Left ventricle myocardium superior (tissue), 1 donor: ENCODE measurements around the gene GTF2F1. TPM values are rescaled to one million over a fixed set of nuclear protein-coding genes. Genes with fewer than 3 reads are reported as not detected.
"Not testable (repeated sequence)": the region's sequence is repeated elsewhere in the genome, so short reads cannot be mapped to it uniquely, and the experiment has no call there.

Source experiments
- ATAC-seq: fragments of 200-7000 bp; cut with Tn5 transposase; one replicate; pipeline ENCODE4 v1.9.1; 2020; ENCODE audit warnings: mild to moderate bottlenecking, moderate library complexity
- DNase-seq: peaks from one replicate; pipeline ENCODE4 v3.0.0-alpha.2; 2020
- intact Hi-C: fragments of 100-400 bp; cut with micrococcal nuclease; formaldehyde crosslinking; loops from one replicate; pipeline ENCODE4 v1.11.0; 2022
- total RNA-seq: library from RNA; stranded (reverse); fragmentation: NEBNext Ultra II Directional; extraction: Animal tissue kit (Norgen Biotek cat#: 25700); gene quantifications from one replicate; pipeline ENCODE4 v1.2.1, GENCODE V29; 2021
- donor health status: DM: no; HTN: yes; CAD: no; lungs with severe emphysema.

The GTF2F1 gene
- total RNA-seq, 1 donor from 2014 or later: 30.9 TPM

DNA sequence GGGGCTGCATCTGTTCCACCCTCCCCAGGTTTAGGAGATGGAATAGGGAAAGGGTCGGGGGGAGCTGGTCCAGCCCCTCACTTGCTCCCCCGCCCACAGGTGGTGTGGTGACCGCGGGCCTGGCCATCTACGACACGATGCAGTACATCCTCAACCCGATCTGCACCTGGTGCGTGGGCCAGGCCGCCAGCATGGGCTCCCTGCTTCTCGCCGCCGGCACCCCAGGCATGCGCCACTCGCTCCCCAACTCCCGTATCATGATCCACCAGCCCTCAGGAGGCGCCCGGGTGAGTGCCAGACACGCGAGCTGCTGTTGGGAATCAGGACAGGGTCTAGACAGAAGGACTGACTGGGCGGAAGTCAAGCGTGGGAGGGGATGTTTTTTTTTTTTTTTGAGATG lies 28.6 kb downstream of the GTF2F1 start:
- intact Hi-C loops: no loop called here
- DNase-seq: no peak
- no peak for ATAC-seq

DNA sequence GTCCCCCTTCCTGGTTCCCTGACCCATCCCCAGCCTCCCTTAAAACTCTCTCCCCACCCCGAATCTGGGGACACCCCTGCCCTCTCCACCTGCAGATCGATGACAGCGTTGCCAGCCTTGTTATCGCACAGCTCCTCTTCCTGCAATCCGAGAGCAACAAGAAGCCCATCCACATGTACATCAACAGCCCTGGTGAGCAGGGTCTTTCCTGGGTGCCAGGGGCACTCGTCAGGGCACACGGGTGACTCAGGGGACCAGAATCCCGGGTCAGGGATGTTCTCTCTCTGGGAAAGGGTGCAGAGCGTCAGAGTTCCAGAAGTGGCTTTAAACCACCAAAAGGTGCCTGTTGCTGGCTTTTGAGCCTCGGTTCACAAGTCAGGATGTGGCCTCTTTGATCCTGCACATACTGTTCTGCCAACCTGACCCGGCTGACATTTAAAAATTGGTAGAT lies 30.6 kb downstream of the GTF2F1 start:
- no peak for DNase-seq
- intact Hi-C loops: no loop called here
- no peak for ATAC-seq

DNA sequence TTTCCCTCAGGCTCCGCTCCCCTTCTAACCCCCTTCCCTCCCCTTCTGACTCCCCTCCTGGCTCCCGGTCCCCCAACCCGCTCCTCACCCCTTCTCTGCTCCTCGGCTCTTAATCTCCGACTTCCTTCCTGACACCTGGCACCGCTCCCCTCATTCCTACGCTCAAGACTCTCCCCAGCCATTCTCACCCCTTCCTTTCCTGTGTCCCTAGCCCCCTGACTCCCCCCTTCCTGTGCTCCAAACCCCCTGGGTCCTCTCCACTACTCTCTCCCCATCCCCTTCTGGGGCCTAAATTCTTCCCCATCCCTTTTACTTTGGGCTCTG lies 31.0 kb downstream of the GTF2F1 start:
- intact Hi-C loops: no loop called here
- DNase-seq (no peak), ATAC-seq (no peak)

DNA sequence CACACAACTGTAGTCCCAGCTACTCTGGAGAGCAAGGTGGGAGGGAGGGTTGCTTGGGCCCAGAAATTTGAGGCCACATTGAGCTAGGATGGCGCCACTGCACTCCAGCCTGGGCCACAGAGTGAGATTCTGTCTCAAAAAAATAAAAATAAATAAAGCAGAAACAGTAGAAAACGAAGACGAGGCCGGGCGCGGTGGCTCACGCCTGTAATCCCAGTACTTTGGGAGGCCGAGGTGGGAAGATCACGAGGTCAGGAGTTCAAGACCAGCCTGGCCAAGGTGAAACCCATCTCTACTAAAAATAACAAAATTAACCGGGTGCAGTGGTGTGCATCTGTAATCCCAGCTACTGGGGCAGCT lies 32.1 kb downstream of the GTF2F1 start:
- DNase-seq, ATAC-seq, intact Hi-C loops: not testable (repeated sequence)

DNA sequence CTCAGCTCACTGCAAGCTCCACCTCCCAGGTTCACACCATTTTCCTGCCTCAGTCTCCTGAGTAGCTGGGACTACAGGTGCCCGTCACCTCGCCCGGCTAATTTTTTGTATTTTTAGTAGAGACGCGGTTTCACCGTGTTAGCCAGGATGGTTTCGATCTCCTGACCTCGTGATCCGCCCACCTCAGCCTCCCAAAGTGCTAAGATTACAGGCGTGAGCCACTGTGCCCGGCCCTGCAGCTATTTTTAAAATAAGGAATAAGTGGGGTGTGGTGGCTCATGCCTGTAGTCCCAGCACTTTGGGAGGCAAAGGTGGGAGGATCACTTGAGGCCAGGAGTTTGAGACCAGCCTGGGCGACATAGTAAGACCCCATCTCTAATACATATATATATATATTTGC lies 32.5 kb downstream of the GTF2F1 start:
- intact Hi-C loops, DNase-seq, ATAC-seq: not testable (repeated sequence)

DNA sequence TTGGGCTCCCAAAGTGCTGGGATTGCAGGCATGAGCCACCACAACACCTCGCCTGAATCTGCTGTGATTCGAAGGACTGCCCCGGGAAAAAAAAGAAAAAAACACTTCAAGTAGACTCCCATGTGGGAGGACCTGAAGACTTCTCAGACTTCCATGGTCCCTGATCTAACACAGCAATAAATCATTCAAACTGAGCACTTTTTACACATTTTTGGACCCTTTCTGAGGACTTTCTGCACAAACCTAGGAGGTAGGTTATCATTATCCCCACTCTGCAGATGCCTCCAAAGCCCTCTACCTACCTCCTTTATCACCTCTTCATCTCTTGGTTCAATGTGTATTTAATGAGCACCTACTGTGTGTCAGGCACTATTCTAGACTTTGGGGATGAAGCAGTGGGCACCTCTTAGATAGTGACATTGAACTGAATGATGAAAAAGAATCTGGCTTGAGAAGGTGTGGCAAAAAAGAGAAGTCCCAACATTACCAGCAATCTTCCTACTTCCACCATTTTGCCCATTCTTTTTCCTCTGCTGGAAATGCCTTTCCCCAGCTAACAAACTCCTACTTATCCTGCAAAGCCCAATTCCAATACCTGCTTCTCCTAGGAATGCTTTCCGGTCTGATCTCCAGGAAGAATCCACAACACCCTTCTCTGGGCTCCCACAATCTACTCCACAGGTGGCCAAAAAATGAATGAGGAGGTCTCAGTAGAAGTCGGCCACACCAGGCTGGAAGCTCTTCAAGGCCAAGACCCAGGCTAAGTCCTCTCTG lies 33.2 kb downstream of the GTF2F1 start:
- ATAC-seq: no peak
- intact Hi-C loops: no loop called here

DNA sequence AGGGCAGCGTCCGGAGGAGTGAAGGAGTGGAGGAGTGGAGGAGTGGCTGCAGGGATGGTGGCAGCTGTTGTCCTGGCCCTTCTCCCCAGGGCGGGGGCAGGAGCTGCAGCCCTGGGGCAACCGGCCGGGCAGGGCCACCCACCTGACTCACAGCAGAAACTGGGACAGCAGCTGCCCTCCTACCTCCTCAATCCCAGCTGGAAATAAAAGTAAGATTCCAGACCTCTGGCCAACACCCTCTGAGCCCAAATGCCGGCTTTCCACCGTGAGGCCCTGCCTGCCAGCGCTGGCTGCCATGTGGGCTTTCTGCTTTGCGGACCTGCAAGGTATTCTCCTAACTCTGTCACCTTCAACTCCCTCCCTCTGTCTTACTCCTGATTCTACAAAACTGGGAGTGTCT lies 35.0 kb downstream of the GTF2F1 start:
- intact Hi-C loops: no loop called here
- ATAC-seq: no peak
- no peak for DNase-seq

More for the DNA sequence above, 33.2 kb downstream of the GTF2F1 start:
- DNase-seq: no peak

DNA sequence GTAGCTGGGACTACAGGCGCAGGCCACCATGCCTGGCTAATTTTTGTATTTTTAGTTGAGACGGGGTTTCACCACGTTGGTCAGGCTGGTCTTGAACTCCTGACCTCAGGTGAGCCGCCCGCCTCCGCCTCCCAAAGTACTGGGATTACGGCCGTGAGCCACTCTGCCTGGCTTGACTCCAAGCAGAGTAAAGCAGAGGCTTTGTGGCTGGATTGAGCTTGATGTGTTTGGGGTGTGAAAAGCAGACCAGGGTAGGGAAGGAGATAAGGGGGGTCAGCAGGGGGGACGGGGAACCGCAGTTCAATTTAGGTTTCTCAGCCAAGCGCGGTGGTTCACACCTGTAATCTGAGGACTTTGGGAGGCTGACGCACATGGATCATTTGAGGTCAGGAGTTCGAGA lies 35.8 kb downstream of the GTF2F1 start:
- ATAC-seq: no peak
- no peak for DNase-seq
- intact Hi-C loops: no loop called here

DNA sequence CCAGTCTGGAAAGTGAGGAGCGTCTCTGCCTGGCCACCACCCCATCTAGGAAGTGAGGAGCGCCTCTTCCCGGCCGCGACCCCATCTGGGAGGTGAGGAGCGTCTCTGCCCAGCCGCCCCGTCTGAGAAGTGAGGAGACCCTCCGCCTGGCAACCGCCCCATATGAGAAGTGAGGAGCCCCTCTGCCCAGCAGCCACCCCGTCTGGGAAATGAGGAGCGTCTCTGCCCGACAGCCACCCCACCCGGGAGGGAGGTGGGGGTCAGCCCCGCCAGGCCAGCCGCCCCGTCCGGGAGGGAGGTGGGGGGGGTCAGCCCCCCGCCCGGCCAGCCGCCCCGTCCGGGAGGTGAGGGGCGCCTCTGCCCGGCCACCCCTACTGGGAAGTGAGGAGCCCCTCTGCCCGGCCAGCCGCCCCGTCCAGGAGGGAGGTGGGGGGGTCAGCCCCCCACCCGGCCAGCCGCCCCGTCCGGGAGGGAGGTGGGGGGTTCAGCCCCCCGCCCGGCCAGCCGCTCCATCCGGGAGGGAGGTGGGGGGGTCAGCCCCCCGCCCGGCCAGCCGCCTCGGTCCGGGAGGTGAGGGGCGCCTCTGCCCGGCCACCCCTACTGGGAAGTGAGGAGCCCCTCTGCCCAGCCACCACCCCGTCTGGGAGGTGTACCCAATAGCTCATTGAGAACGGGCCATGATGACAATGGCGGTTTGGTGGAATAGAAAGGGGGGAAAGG lies 37.5 kb downstream of the GTF2F1 start:
- intact Hi-C loops, DNase-seq, ATAC-seq: not testable (repeated sequence)

DNA sequence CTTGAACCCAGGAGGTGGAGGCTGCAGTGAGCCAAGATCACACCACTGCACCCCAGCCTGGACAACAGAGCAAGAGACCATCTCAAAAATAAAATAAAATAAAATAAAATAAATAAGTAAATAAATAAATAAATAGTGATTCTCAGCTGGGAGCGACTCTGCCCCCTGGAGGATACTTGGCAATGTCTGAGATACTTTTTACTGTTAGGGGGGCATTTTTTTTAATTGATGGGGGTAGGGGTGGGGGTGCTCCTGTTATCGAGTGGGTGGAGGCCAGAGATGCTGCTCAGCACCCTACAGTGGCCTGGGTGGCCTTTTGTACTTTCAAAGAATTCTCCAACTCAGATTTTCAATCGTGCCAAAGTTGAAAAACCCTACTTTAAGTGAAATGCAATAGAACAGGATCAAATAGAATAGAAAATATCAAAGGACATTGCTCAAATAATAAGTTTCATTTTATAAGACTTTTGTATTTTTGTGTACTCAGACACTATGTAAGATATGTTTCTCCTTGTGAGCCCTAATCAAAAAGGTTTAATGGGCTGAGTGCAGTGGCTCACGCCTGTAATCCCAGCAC lies 38.8 kb downstream of the GTF2F1 start:
- DNase-seq (no peak), ATAC-seq (no peak)
- intact Hi-C loops: no loop called here

DNA sequence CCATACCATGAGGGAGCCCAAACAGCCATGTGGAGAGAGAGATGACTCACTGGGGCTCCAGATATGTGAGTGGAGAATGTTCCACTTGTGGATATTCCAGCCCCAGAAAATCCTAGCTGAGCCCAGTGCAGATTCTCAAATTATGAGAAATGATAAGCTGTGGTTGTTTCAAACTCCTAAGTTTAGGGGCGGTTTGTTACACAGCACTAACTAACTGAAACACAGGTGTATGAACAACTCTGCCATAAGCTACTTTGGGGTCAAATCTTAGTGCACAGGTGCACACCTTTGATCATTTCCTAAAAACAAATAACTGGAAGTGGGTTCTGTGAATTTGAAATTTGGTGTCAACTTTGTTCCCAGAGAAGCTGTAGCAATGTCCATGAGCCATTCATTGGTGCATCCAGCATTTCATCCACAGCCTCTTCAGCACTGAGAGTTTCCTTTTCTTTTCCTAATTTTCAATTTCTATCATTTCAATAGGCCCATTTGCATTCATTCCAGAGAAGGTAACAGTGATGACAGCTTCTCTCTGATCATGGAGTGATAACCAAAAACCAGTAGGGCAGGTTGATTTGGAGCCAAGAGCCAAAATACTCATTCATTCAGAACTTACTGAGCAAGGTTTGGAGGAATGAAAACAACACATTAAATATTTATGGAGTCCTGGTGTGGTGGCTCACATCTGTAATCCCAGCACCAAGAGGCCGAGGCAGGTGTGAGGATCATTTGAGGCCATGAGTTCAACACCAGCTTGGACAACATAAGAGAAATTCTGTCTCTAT lies 40.4 kb downstream of the GTF2F1 start:
- DNase-seq (no peak), ATAC-seq (no peak)
- intact Hi-C loops: no loop called here

DNA sequence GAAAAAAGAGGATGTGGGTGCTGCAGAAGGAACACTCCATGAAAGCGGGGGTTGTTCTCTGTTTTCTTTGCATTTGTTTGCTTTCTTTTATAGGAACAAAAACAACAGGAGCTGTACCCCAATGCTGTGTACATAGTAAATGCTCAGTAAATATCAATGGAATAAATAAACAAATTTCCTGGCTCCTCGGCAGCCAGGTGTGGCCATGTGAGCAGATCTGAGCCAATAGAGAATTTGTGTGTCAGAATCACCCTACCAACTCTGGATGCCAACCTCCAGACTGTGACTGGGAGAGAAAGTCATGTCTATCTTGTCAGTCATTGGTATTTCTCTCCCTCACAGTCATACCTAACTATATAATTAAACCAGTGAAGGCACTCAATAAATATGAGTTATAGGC lies 42.3 kb downstream of the GTF2F1 start:
- intact Hi-C loops: no loop called here
- ATAC-seq: no peak

DNA sequence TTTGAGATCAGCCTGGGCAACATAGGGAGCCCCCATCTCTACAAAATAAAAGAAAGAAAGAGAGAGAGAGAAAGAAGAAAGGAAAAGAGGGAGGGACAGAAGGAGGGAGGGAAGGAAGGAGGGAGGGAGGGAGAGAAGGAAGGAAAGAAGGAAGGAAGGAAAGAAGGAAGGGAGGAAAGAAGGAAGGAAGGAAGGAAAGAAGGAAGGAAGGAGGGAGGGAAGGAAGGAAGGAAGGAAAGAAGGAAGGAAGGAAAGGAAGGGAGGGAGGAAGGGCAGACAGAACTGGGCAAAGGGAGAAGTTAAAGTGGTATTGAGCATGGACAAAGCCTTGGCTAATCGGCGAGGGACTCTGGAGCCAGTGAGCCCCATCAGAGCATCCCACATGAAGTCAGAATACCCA lies 43.7 kb downstream of the GTF2F1 start:
- ATAC-seq, DNase-seq, intact Hi-C loops: not testable (repeated sequence)

More for the DNA sequence above, 42.3 kb downstream of the GTF2F1 start:
- DNase-seq: no peak

DNA sequence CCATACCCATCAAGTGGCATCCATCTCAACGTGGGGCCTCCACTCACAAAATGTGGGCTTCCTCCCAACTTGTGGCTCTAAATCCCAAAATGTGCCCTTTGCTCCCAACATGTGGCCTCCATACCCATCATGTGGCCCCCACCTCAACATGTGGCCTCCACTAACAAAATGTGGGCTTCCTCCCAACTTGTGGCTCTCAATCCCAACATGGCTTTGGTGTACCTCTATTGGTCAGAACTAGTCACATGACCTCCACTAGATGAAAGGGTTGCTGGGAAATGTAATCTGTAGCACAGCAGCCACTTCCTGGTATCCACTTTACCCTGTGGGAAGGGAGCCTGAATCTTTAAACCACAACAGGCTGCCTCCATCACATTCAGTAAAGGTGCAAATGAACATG lies 49.5 kb downstream of the GTF2F1 start:
- no peak for ATAC-seq
- DNase-seq: no peak
- intact Hi-C loops: no loop called here

DNA sequence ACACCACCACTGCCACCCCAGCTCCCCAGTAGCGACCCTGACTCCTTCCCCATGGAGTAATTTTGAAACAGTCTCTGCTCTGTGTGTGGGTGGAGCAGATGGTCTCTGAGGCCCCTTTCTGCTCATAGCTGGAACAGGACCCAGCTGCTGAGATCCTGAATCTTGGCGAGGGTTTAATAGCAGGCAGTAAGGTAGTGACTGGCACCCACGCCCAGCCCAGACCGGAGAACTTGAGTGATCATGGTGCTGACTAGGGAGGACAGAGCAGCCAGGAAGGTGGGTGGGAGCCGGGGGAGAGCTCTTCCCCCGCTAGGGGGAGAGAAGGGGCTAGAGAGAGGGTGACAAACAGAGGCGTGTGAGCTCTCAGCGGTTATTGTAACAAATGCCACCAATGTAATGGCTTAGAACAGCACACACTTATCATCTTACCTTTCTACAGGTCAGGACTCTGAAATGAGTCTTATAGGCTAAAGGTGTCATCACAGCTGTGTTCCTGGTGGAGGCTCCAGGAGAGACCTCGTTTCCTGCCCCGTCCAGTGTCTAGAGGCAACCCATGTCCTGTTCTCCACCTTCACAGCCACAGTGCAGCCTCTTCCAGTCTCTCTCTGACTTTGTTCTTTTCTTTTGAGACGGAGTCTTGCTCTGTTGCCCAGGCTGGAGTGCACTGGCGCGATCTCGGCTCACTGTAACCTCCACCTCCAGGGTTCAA lies 52.3 kb downstream of the GTF2F1 start:
- ATAC-seq: no peak
- intact Hi-C loops: no loop called here
- no peak for DNase-seq

DNA sequence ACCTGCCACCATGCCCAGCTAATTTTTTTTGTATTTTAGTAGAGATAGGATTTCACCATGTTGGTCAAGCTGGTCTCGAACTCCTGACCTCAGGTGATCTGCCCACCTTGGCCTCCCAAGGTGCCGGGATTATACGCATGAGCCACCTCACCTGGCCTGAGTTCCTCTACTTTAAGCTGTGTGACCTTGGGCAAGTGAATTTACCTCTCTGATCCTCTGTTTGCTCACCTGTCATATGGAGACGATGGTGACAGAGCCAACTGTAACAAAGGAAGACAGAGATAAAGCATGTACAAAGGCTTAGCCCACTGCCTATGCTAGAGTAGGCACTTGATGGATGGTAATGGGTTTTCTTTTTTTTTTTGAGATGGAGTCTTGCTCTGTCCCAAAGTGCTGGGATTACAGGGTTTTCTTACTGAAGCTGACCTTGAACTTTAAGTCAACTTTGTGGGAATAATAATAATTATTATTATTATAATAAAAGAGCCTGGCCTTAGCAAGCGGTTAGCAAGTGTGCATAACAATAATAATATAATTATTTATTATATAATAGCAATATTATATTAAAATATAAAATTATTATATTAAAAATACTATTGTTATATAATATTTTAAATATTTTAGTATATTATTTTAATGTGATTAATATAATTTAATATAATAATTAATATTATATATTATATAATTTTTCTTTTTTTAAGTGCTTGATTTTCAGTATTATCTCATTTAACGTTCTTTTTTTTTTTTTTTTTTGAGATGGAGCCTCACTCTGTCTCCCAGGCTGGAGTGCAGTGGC lies 58.3 kb downstream of the GTF2F1 start:
- intact Hi-C loops: no loop called here
- no peak for ATAC-seq
- DNase-seq: no peak

DNA sequence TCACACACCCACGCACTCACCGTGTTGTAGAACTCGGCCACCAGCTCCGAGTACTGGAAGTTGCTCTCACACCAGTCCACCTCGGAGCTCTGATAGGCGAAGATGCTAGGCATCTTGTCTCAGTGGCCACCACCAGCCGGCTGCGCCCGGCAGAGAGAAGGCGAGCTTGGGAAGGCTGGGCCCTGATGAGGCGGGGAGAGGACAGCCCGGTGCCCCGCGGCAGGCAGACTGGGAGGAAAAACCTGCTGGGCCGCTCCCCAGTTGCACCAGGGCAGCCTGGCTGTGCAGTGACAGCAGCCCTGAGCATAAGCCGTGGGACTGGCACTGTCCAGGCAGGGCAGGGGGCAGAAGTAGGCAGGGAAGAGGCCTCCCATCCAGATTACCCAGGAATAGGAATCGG lies 59.5 kb downstream of the GTF2F1 start, which contains the start of gene ACER1:
Gene ACER1 (minus strand): TSS at position 174 of the 400 bp plus-strand sequence. CDS start 61 bp downstream, at position 113.
- intact Hi-C loops: no loop called here
- DNase-seq (no peak), ATAC-seq (no peak)
